Neural cell (in vitro differentiated cells): Measurements from ENCODE around the gene TSPAN9. TPM values are rescaled to one million over a fixed set of nuclear protein-coding genes. Genes with fewer than 3 reads are reported as not detected.

ENCODE experiments used
- H2AFZ ChIP-seq: fragments of 200-600, 300-800 bp; sonication (generic), shearing (Covaris generic); 2 replicates; pipeline ENCODE4 v1.6.0; 2014; ENCODE audit warnings: low read depth, mild to moderate bottlenecking, antibody characterized with exemption, low read length, moderate library complexity
- H3F3A ChIP-seq: fragments of 200-600 bp; shearing (Covaris generic); 2 replicates; pipeline ENCODE4 v1.6.1; 2016; ENCODE audit warnings: mild to moderate bottlenecking, moderate library complexity, mixed read lengths, antibody characterized with exemption, low read length; ENCODE audit not compliant: insufficient read depth, poor library complexity, severe bottlenecking
- H3K27ac ChIP-seq: fragments of 200-600, 300-800 bp; sonication (generic), shearing (Covaris generic); 2 replicates; pipeline ENCODE4 v1.5.1; 2014; ENCODE audit warnings: mild to moderate bottlenecking, low read length, moderate library complexity
- H3K27me3 ChIP-seq: fragments of 300-800, 200-600 bp; sonication (generic), shearing (Covaris generic); 2 replicates; pipeline ENCODE4 v1.6.0; 2014; ENCODE audit warnings: mild to moderate bottlenecking, low read depth, low read length, moderate library complexity; ENCODE audit not compliant: insufficient read depth
- H3K36me3 ChIP-seq: fragments of 300-800, 200-600 bp; sonication (generic), shearing (Covaris generic); 2 replicates; pipeline ENCODE4 v1.5.1; 2014; ENCODE audit warnings: mild to moderate bottlenecking, antibody characterized with exemption, low read length, moderate library complexity; ENCODE audit not compliant: insufficient read depth
- H3K4me2 ChIP-seq: fragments of 300-800, 200-600 bp; sonication (generic), shearing (Covaris generic); 2 replicates; pipeline ENCODE4 v1.6.0; 2014; ENCODE audit warnings: mild to moderate bottlenecking, low read length
- H3K4me3 ChIP-seq: fragments of 300-800, 200-600 bp; sonication (generic), shearing (Covaris generic); 2 replicates; pipeline ENCODE4 v1.5.1; 2014; ENCODE audit warnings: mild to moderate bottlenecking, low read length, moderate library complexity
- H3K79me2 ChIP-seq: fragments of 200-600 bp; shearing (Covaris generic); replicated peaks from 2 replicates; pipeline ENCODE4 v1.6.0; 2014; ENCODE audit warnings: mild to moderate bottlenecking, low read length, moderate library complexity; ENCODE audit not compliant: insufficient read depth
- H3K9ac ChIP-seq: fragments of 300-800, 200-600 bp; sonication (generic), shearing (Covaris generic); 2 replicates; pipeline ENCODE4 v1.6.1; 2016; ENCODE audit warnings: mild to moderate bottlenecking, low read length, mixed read lengths
- H3K9me2 ChIP-seq: fragments of 200-600 bp; shearing (Covaris generic); 2 replicates; pipeline ENCODE4 v1.6.1; 2016; ENCODE audit warnings: mild to moderate bottlenecking, low read length, mixed read lengths; ENCODE audit not compliant: insufficient read depth
- H3K9me3 ChIP-seq: fragments of 200-600, 300-800 bp; sonication (generic), shearing (Covaris generic); 2 replicates; pipeline ENCODE4 v1.6.1; 2016; ENCODE audit warnings: mild to moderate bottlenecking, mixed run types, low read length, moderate library complexity, mixed read lengths
- H4K20me1 ChIP-seq: fragments of 200-600 bp; shearing (Covaris generic); 2 replicates; pipeline ENCODE4 v1.6.1; 2016; ENCODE audit warnings: mild to moderate bottlenecking, mixed run types; ENCODE audit not compliant: insufficient read depth
- CTCF ChIP-seq: fragments of 450-650 bp; IDR thresholded peaks from 2 replicates; pipeline ENCODE4 v1.5.1; 2014; ENCODE audit warnings: antibody characterized with exemption, mild to moderate bottlenecking, moderate library complexity; ENCODE audit not compliant: poor library complexity, severe bottlenecking
- EP300 ChIP-seq: fragments of 450-650 bp; conservative IDR thresholded peaks from 2 replicates; pipeline ENCODE4 v1.6.1; 2014; ENCODE audit warnings: antibody characterized with exemption, mild to moderate bottlenecking, moderate library complexity; ENCODE audit not compliant: poor library complexity, severe bottlenecking
- EZH2 ChIP-seq: fragments of 200-600, 300-800 bp; shearing (Covaris generic), sonication (generic); IDR thresholded peaks from 2 replicates; pipeline ENCODE4 v1.6.1; 2014; ENCODE audit warnings: antibody characterized with exemption, low read length, borderline replicate concordance, mild to moderate bottlenecking; ENCODE audit not compliant: insufficient read depth, poor library complexity, severe bottlenecking
- MXI1 ChIP-seq: fragments of 450-650 bp; conservative IDR thresholded peaks from 2 replicates; pipeline ENCODE4 v1.6.1; 2014; ENCODE audit warnings: antibody characterized with exemption, mild to moderate bottlenecking; ENCODE audit not compliant: poor library complexity, severe bottlenecking
- POLR2AphosphoS5 ChIP-seq: IDR thresholded peaks from 2 replicates; pipeline ENCODE4 v1.6.1; 2012
- RAD21 ChIP-seq: fragments of 450-650 bp; conservative IDR thresholded peaks from 2 replicates; pipeline ENCODE4 v1.6.1; 2014; ENCODE audit warnings: antibody characterized with exemption, mild to moderate bottlenecking, moderate library complexity
- SMC3 ChIP-seq: fragments of 450-650 bp; conservative IDR thresholded peaks from 2 replicates; pipeline ENCODE4 v1.6.1; 2014; ENCODE audit warnings: antibody characterized with exemption, mild to moderate bottlenecking, moderate library complexity; ENCODE audit not compliant: poor library complexity
- TAF1 ChIP-seq: IDR thresholded peaks from 2 replicates; pipeline ENCODE4 v1.6.1; 2012; ENCODE audit warnings: low read depth
- polyA plus RNA-seq: library from polyadenylated mRNA; depleted of rRNA; stranded (reverse); fragments of >200 nt; gene quantifications from 2 replicates; pipeline ENCODE4 v1.2.3, GENCODE V29; 2014
- TF ChIP-seq, protein P1 (sequence below): IDR thresholded peaks from 2 replicates; pipeline ENCODE4 v1.6.1; 2012; ENCODE audit warnings: borderline replicate concordance

The TSPAN9 gene
- polyA plus RNA-seq, 1 donor from 2014 or later, result 11.9 TPM

GRCh38 chr12:3305904-3306619 is 228.9 kb downstream of the TSPAN9 start:
- H3K79me2 ChIP-seq, result no peaks in the 10 kb centered on the region
- H3K27me3 ChIP-seq, result no peaks in the 10 kb centered on the region
- no peak overlapping the region for H3K4me3 ChIP-seq
- H3K9me2 ChIP-seq, result no peaks in the 10 kb centered on the region
- no peaks in the 10 kb centered on the region for H4K20me1 ChIP-seq
- no peak overlapping the region for H3K27ac ChIP-seq
- H3F3A ChIP-seq, result no peaks in the 10 kb centered on the region
- no peak for TF ChIP-seq CTCF
- TF ChIP-seq EZH2, result no peak
- TF ChIP-seq MXI1, result no peak
- TF ChIP-seq TAF1, result no peak
- TF ChIP-seq RAD21, result no peak
- TF ChIP-seq, protein P1, sequence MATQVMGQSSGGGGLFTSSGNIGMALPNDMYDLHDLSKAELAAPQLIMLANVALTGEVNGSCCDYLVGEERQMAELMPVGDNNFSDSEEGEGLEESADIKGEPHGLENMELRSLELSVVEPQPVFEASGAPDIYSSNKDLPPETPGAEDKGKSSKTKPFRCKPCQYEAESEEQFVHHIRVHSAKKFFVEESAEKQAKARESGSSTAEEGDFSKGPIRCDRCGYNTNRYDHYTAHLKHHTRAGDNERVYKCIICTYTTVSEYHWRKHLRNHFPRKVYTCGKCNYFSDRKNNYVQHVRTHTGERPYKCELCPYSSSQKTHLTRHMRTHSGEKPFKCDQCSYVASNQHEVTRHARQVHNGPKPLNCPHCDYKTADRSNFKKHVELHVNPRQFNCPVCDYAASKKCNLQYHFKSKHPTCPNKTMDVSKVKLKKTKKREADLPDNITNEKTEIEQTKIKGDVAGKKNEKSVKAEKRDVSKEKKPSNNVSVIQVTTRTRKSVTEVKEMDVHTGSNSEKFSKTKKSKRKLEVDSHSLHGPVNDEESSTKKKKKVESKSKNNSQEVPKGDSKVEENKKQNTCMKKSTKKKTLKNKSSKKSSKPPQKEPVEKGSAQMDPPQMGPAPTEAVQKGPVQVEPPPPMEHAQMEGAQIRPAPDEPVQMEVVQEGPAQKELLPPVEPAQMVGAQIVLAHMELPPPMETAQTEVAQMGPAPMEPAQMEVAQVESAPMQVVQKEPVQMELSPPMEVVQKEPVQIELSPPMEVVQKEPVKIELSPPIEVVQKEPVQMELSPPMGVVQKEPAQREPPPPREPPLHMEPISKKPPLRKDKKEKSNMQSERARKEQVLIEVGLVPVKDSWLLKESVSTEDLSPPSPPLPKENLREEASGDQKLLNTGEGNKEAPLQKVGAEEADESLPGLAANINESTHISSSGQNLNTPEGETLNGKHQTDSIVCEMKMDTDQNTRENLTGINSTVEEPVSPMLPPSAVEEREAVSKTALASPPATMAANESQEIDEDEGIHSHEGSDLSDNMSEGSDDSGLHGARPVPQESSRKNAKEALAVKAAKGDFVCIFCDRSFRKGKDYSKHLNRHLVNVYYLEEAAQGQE, result no peak
- no peak for TF ChIP-seq EP300
- no peak for TF ChIP-seq POLR2AphosphoS5
- no peak for TF ChIP-seq SMC3
- no peaks in the 10 kb centered on the region for H3K36me3 ChIP-seq
- H3K9ac ChIP-seq, result no peak overlapping the region
- no peak overlapping the region for H2AFZ ChIP-seq
- H3K4me2 ChIP-seq, result no peak overlapping the region
- H3K9me3 ChIP-seq, result no peaks in the 10 kb centered on the region

- Histone ChIP-seq H4K20me1 (no peaks in the 10 kb centered on the region), H3K4me3 (no peak overlapping the region), H3K27ac (no peak overlapping the region), H3K9me3 (no peaks in the 10 kb centered on the region), H3K79me2 (no peaks in the 10 kb centered on the region), H3K27me3 (no peaks in the 10 kb centered on the region), H3K9ac (no peak overlapping the region), H3K4me2 (no peak overlapping the region), H3F3A (no peaks in the 10 kb centered on the region), H3K9me2 (no peaks in the 10 kb centered on the region), H3K36me3 (no peaks in the 10 kb centered on the region), H2AFZ (no peak overlapping the region)
- TF ChIP-seq, protein P1, result no peak
- TF ChIP-seq TAF1, result no peak
- TF ChIP-seq CTCF, result no peak
- no peak for TF ChIP-seq MXI1
- no peak for TF ChIP-seq POLR2AphosphoS5
- no peak for TF ChIP-seq EP300
- no peak for TF ChIP-seq SMC3
- no peak for TF ChIP-seq EZH2
- no peak for TF ChIP-seq RAD21
These were observed 230.2 kb downstream of the TSPAN9 start for GRCh38 chr12:3307389-3307788.
